ENCODE results near the gene CDCP1. TPM values are rescaled to one million over a fixed set of nuclear protein-coding genes. Genes with fewer than 3 reads are reported as not detected.

CDCP1 gene
- total RNA-seq, 8 experiments from 2014 or later, result under 0.01 to 0.51 (median 0.23) TPM

GRCh38 chr3:45127130-45127822 lies 18.9 kb downstream of the CDCP1 start:
- Histone ChIP-seq H3K27ac (no peak overlapping the region), H3K4me1 (replicated peaks in 1 of 2) (no peaks in the 10 kb centered on the region), H3K4me3 (no peak overlapping the region)
- in situ Hi-C loops (cut with MboI; ENCODE audit: low pct_unique_long_range_greater_than_20kb in 2 of 9, low sequenced_read_pairs in 9 of 9, unreplicated experiment in 9 of 9), result no loop called here
- ATAC-seq (replicated peaks in 6 of 8), result no peak
- 50 to 100% (median 86%) methylated on average over 1 to 3 of the region's 3 CpGs; no CpG with 5 or more reads in 1 of the 10 experiments for WGBS, 10 experiments

GRCh38 chr3:45126730-45127129 lies 19.4 kb downstream of the CDCP1 start:
- no peak overlapping the region for H3K4me3 ChIP-seq
- no peak overlapping the region for H3K27ac ChIP-seq
- in situ Hi-C loops (cut with MboI; ENCODE audit: low pct_unique_long_range_greater_than_20kb in 2 of 9, low sequenced_read_pairs in 9 of 9, unreplicated experiment in 9 of 9), result no loop called here
- H3K4me1 ChIP-seq (replicated peaks in 1 of 2), result no peaks in the 10 kb centered on the region
- ATAC-seq (replicated peaks in 6 of 8), result no peak
- 33 to 100% (median 88%) methylated on average over 1 to 6 of the region's 6 CpGs; no CpG with 5 or more reads in 1 of the 10 experiments for WGBS, 10 experiments

- no peak for ATAC-seq (replicated peaks in 6 of 8)
- no peak overlapping the region for H3K27ac ChIP-seq
- in situ Hi-C loops (cut with MboI; ENCODE audit: low pct_unique_long_range_greater_than_20kb in 2 of 9, low sequenced_read_pairs in 9 of 9, unreplicated experiment in 9 of 9), result no loop called here
- H3K4me1 ChIP-seq (replicated peaks in 1 of 2), result no peaks in the 10 kb centered on the region
- no peak overlapping the region for H3K4me3 ChIP-seq
- 75 to 86% (median 86%) methylated on average over 1 to 2 of the region's 2 CpGs; no CpG with 5 or more reads in 7 of the 10 experiments for WGBS, 10 experiments
Observed at GRCh38 chr3:45125550-45126026, 20.6 kb downstream of the CDCP1 start.

GRCh38 chr3:45124956-45125355 lies 21.2 kb downstream of the CDCP1 start:
- H3K4me3 ChIP-seq, result no peak overlapping the region
- in situ Hi-C loops (cut with MboI; ENCODE audit: low pct_unique_long_range_greater_than_20kb in 2 of 9, low sequenced_read_pairs in 9 of 9, unreplicated experiment in 9 of 9), result no loop called here
- 33 to 100% (median 61%) methylated on average over 1 to 2 of the region's 2 CpGs; no CpG with 5 or more reads in 4 of the 10 experiments for WGBS, 10 experiments
- H3K4me1 ChIP-seq (replicated peaks in 1 of 2), result no peaks in the 10 kb centered on the region
- H3K27ac ChIP-seq, result no peak overlapping the region
- no peak for ATAC-seq (replicated peaks in 6 of 8)

GRCh38 chr3:45124352-45124751 lies 21.8 kb downstream of the CDCP1 start:
- in situ Hi-C loops (cut with MboI; ENCODE audit: low pct_unique_long_range_greater_than_20kb in 2 of 9, low sequenced_read_pairs in 9 of 9, unreplicated experiment in 9 of 9), result no loop called here
- Histone ChIP-seq H3K4me3 (no peak overlapping the region), H3K4me1 (replicated peaks in 1 of 2) (no peaks in the 10 kb centered on the region), H3K27ac (no peak overlapping the region)
- 0 to 100% (median 76%) methylated on average over 1 to 2 of the region's 3 CpGs; no CpG with 5 or more reads in 2 of the 10 experiments for WGBS, 10 experiments
- ATAC-seq (replicated peaks in 6 of 8), result peak in 2 of 8 experiments; percentile 41 to 52

GRCh38 chr3:45123581-45124269 lies 22.5 kb downstream of the CDCP1 start:
- in situ Hi-C loops (cut with MboI; ENCODE audit: low pct_unique_long_range_greater_than_20kb in 2 of 9, low sequenced_read_pairs in 9 of 9, unreplicated experiment in 9 of 9), result no loop called here
- no peak overlapping the region for H3K4me3 ChIP-seq
- no peaks in the 10 kb centered on the region for H3K4me1 ChIP-seq (replicated peaks in 1 of 2)
- 17 to 100% (median 88%) methylated on average over 1 to 3 of the region's 3 CpGs for WGBS, 10 experiments
- H3K27ac ChIP-seq, result no peak overlapping the region
- ATAC-seq (replicated peaks in 6 of 8), result peak in 5 of 8 experiments; percentile 50 to 86 (median 60)

GRCh38 chr3:45123030-45123429 lies 23.1 kb downstream of the CDCP1 start:
- in situ Hi-C loops (cut with MboI; ENCODE audit: low pct_unique_long_range_greater_than_20kb in 2 of 9, low sequenced_read_pairs in 9 of 9, unreplicated experiment in 9 of 9), result no loop called here
- Histone ChIP-seq H3K4me1 (replicated peaks in 1 of 2) (no peaks in the 10 kb centered on the region), H3K27ac (no peak overlapping the region), H3K4me3 (no peak overlapping the region)
- peak in 1 of 8 experiments; percentile 9 for ATAC-seq (replicated peaks in 6 of 8)
- 18 to 100% (median 73%) methylated on average over 1 to 5 of the region's 5 CpGs for WGBS, 10 experiments

- in situ Hi-C loops (cut with MboI; ENCODE audit: low pct_unique_long_range_greater_than_20kb in 2 of 9, low sequenced_read_pairs in 9 of 9, unreplicated experiment in 9 of 9), result no loop called here
- H3K27ac ChIP-seq, result no peak overlapping the region
- no peak overlapping the region for H3K4me3 ChIP-seq
- no peak for ATAC-seq (replicated peaks in 6 of 8)
- no peaks in the 10 kb centered on the region for H3K4me1 ChIP-seq (replicated peaks in 1 of 2)
- 68 to 92% (median 85%) methylated on average over 1 to 11 of the region's 12 CpGs for WGBS, 10 experiments
Observed at GRCh38 chr3:45120359-45121158, 25.6 kb downstream of the CDCP1 start.

- in situ Hi-C loops (cut with MboI; ENCODE audit: low pct_unique_long_range_greater_than_20kb in 2 of 9, low sequenced_read_pairs in 9 of 9, unreplicated experiment in 9 of 9), result no loop called here
- WGBS, 10 experiments, result 29 to 100% (median 80%) methylated on average over 1 to 2 of the region's 2 CpGs; no CpG with 5 or more reads in 2 of the 10 experiments
- H3K27ac ChIP-seq, result no peak overlapping the region
- no peaks in the 10 kb centered on the region for H3K4me1 ChIP-seq (replicated peaks in 1 of 2)
- no peak overlapping the region for H3K4me3 ChIP-seq
- no peak for ATAC-seq (replicated peaks in 6 of 8)
Observed at GRCh38 chr3:45119824-45120358, 26.3 kb downstream of the CDCP1 start.

GRCh38 chr3:45119376-45119775 lies 26.8 kb downstream of the CDCP1 start:
- no peak for ATAC-seq (replicated peaks in 6 of 8)
- 51 to 93% (median 79%) methylated on average over 1 to 4 of the region's 4 CpGs; no CpG with 5 or more reads in 2 of the 10 experiments for WGBS, 10 experiments
- Histone ChIP-seq H3K4me3 (no peak overlapping the region), H3K4me1 (replicated peaks in 1 of 2) (no peaks in the 10 kb centered on the region), H3K27ac (no peak overlapping the region)
- in situ Hi-C loops (cut with MboI; ENCODE audit: low pct_unique_long_range_greater_than_20kb in 2 of 9, low sequenced_read_pairs in 9 of 9, unreplicated experiment in 9 of 9), result no loop called here

- H3K27ac ChIP-seq, result no peak overlapping the region
- H3K4me3 ChIP-seq, result no peak overlapping the region
- ATAC-seq (replicated peaks in 6 of 8), result peak in 3 of 8 experiments; percentile 25 to 36 (median 26)
- 0 to 100% (median 52%) methylated on average over 1 to 2 of the region's 2 CpGs; no CpG with 5 or more reads in 1 of the 10 experiments for WGBS, 10 experiments
- in situ Hi-C loops (cut with MboI; ENCODE audit: low pct_unique_long_range_greater_than_20kb in 2 of 9, low sequenced_read_pairs in 9 of 9, unreplicated experiment in 9 of 9), result no loop called here
- H3K4me1 ChIP-seq (replicated peaks in 1 of 2), result no peaks in the 10 kb centered on the region
Observed at GRCh38 chr3:45118615-45119071, 27.5 kb downstream of the CDCP1 start.

GRCh38 chr3:45116350-45116749 lies 29.8 kb downstream of the CDCP1 start:
- in situ Hi-C loops (cut with MboI; ENCODE audit: low pct_unique_long_range_greater_than_20kb in 2 of 9, low sequenced_read_pairs in 9 of 9, unreplicated experiment in 9 of 9), result no loop called here
- no peak for ATAC-seq (replicated peaks in 6 of 8)
- 20 to 100% (median 95%) methylated on average over 1 to 4 of the region's 4 CpGs; no CpG with 5 or more reads in 2 of the 10 experiments for whole genome bisulfite sequencing, 10 experiments
- Histone ChIP-seq H3K4me1 (replicated peaks in 1 of 2) (no peaks in the 10 kb centered on the region), H3K27ac (no peak overlapping the region), H3K4me3 (no peak overlapping the region)
